Breast epithelium (tissue), 4 donors: Measurements from ENCODE around the gene GLIPR1. TPM values are rescaled to one million over a fixed set of nuclear protein-coding genes. Genes with fewer than 3 reads are reported as not detected.

Experiments used
- DNase-seq, 2 donors: peaks; one replicate each; pipeline ENCODE4 v3.0.0-alpha.2; 2019; ENCODE audit warnings: low spot score in 2 of 2
- H3K27ac ChIP-seq, 2 donors: fragments of 200-600 bp; sonication (generic) in 1 of 2; one replicate each; pipeline ENCODE4 v1.5.1; 2016 to 2019; ENCODE audit warnings: mild to moderate bottlenecking in 1 of 2
- H3K27me3 ChIP-seq, 2 donors: fragments of 200-600 bp; sonication (generic) in 1 of 2; one replicate each; pipeline versions ENCODE4 v1.5.1 to v1.6.0; 2017 to 2019; ENCODE audit warnings: control low read depth in 1 of 2, mild to moderate bottlenecking in 1 of 2
- H3K36me3 ChIP-seq: fragments of 200-600 bp; one replicate; pipeline ENCODE4 v1.5.1; 2019
- H3K4me1 ChIP-seq, 2 donors: fragments of 200-600 bp; sonication (generic); one replicate each; pipeline ENCODE4 v1.5.1; 2016 to 2019; ENCODE audit warnings: control low read depth in 1 of 2
- H3K4me3 ChIP-seq, 3 donors: fragments of 200-600 bp; sonication (generic); 1 replicate in 2 of 3; 2 replicates in 1 of 3; pipeline ENCODE4 v1.5.1; 2016 to 2019; ENCODE audit warnings: mild to moderate bottlenecking in 3 of 3, moderate library complexity in 2 of 3
- H3K9me3 ChIP-seq, 2 donors: fragments of 200-600 bp; sonication (generic) in 1 of 2; one replicate each; pipeline ENCODE4 v1.5.1; 2016 to 2019; ENCODE audit warnings: control low read depth in 1 of 2
- POLR2A ChIP-seq: fragments of 450-650 bp; IDR thresholded peaks from one replicate; pipeline ENCODE4 v1.6.1; 2016; ENCODE audit warnings: antibody characterized with exemption, mild to moderate bottlenecking, moderate library complexity
- POLR2AphosphoS5 ChIP-seq, 3 donors: sonication (generic); formaldehyde crosslinking; IDR thresholded peaks; one replicate each; pipeline ENCODE4 v1.6.1; 2017; ENCODE audit warnings: antibody characterized with exemption in 3 of 3
- intact Hi-C: fragments of 100-400 bp; cut with DNase I; formaldehyde crosslinking; loops from one replicate; pipeline ENCODE4 v1.15.1; 2023; ENCODE audit warnings: low total_unique reads
- total RNA-seq, 3 donors: library from RNA; depleted of rRNA; stranded (reverse); fragments of >200 nt; gene quantifications; one replicate each; pipeline ENCODE4 v1.1.0, GENCODE V29; 2016
- TF ChIP-seq, protein P1 (sequence below), 3 donors: fragments of 450-650 bp; IDR thresholded peaks; one replicate each; pipeline ENCODE4 v1.5.1; 2016 to 2017; ENCODE audit warnings: antibody characterized with exemption in 3 of 3, mild to moderate bottlenecking in 3 of 3, moderate library complexity in 3 of 3

Gene GLIPR1
- total RNA-seq, 3 donors from 2014 or later: 12.1 to 23.0 (median 17.0) TPM

GRCh38 chr12:75459755-75460154 is 20.8 kb upstream of the GLIPR1 start:
- TF ChIP-seq, protein P1, sequence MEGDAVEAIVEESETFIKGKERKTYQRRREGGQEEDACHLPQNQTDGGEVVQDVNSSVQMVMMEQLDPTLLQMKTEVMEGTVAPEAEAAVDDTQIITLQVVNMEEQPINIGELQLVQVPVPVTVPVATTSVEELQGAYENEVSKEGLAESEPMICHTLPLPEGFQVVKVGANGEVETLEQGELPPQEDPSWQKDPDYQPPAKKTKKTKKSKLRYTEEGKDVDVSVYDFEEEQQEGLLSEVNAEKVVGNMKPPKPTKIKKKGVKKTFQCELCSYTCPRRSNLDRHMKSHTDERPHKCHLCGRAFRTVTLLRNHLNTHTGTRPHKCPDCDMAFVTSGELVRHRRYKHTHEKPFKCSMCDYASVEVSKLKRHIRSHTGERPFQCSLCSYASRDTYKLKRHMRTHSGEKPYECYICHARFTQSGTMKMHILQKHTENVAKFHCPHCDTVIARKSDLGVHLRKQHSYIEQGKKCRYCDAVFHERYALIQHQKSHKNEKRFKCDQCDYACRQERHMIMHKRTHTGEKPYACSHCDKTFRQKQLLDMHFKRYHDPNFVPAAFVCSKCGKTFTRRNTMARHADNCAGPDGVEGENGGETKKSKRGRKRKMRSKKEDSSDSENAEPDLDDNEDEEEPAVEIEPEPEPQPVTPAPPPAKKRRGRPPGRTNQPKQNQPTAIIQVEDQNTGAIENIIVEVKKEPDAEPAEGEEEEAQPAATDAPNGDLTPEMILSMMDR (IDR thresholded peaks at IDR 0.05): no peak
- TF ChIP-seq POLR2A (no peak), POLR2AphosphoS5 (IDR thresholded peaks at IDR 0.05) (no peak)
- intact Hi-C loops: no loop called here
- no peak for DNase-seq
- Histone ChIP-seq H3K4me1 (no peaks in the 10 kb centered on the region), H3K27ac (no peak overlapping the region), H3K27me3 (no peaks in the 10 kb centered on the region), H3K9me3 (peaks cover 0 to 23% of the 10 kb centered on the region in 2 donors), H3K36me3 (no peaks in the 10 kb centered on the region), H3K4me3 (no peak overlapping the region)

GRCh38 chr12:75460204-75460603 is 20.4 kb upstream of the GLIPR1 start:
- intact Hi-C loops: no loop called here

GRCh38 chr12:75471902-75472890 is 8.4 kb upstream of the GLIPR1 start:
- DNase-seq: no peak
- intact Hi-C loops: no loop called here
- TF ChIP-seq POLR2A: no peak
- TF ChIP-seq, protein P1 (IDR thresholded peaks at IDR 0.05): no peak
- no peak for TF ChIP-seq POLR2AphosphoS5 (IDR thresholded peaks at IDR 0.05)
- no peaks in the 10 kb centered on the region for H3K27me3 ChIP-seq
- no peaks in the 10 kb centered on the region for H3K36me3 ChIP-seq
- no peaks in the 10 kb centered on the region for H3K4me1 ChIP-seq
- no peak overlapping the region for H3K27ac ChIP-seq
- H3K4me3 ChIP-seq: no peak overlapping the region
- no peaks in the 10 kb centered on the region for H3K9me3 ChIP-seq

More at GRCh38 chr12:75460204-75460603, 20.4 kb upstream of the GLIPR1 start:
- Histone ChIP-seq H3K36me3 (no peaks in the 10 kb centered on the region), H3K27ac (no peak overlapping the region), H3K4me1 (no peaks in the 10 kb centered on the region), H3K27me3 (no peaks in the 10 kb centered on the region), H3K4me3 (no peak overlapping the region), H3K9me3 (peaks cover 0 to 23% of the 10 kb centered on the region in 2 donors)
- DNase-seq: no peak
- TF ChIP-seq POLR2A (no peak), POLR2AphosphoS5 (IDR thresholded peaks at IDR 0.05) (no peak)
- TF ChIP-seq, protein P1 (IDR thresholded peaks at IDR 0.05): no peak

DNA sequence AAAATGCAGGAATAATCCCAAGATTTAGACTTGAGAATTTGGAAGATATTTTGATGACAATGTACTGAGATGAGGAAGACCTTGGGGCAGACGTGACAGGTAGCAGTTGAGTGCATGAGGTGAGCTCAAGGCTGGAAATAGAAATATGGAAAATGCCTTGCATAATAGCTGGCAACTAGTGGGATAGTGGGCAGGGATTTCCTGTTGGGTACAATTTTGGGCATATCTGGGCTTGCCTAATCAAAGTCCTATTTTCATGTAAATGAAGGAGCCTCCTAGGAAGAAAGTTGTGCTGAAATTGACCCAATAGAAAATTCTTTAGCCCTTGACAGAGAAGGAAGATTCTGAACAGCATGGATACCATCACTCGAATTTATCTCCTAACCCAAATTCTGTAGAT is 6.4 kb upstream of the GLIPR1 start:
- Histone ChIP-seq H3K27ac (peak overlapping the region in 1 of 2 donors; percentile 2), H3K36me3 (no peaks in the 10 kb centered on the region), H3K4me3 (no peak overlapping the region), H3K4me1 (no peaks in the 10 kb centered on the region), H3K27me3 (no peaks in the 10 kb centered on the region), H3K9me3 (no peaks in the 10 kb centered on the region)
- TF ChIP-seq, protein P1 (IDR thresholded peaks at IDR 0.05): no peak
- TF ChIP-seq POLR2A (no peak), POLR2AphosphoS5 (IDR thresholded peaks at IDR 0.05) (no peak)
- peak in 1 of 2 donors; percentile 28 for DNase-seq
- intact Hi-C loops: no loop called here

GRCh38 chr12:75476071-75476470 is 4.5 kb upstream of the GLIPR1 start:
- Histone ChIP-seq H3K4me1 (no peaks in the 10 kb centered on the region), H3K9me3 (no peaks in the 10 kb centered on the region), H3K4me3 (no peak overlapping the region), H3K36me3 (no peaks in the 10 kb centered on the region), H3K27ac (no peak overlapping the region), H3K27me3 (no peaks in the 10 kb centered on the region)
- intact Hi-C loops: no loop called here
- TF ChIP-seq, protein P1 (IDR thresholded peaks at IDR 0.05): no peak
- TF ChIP-seq POLR2A: no peak
- no peak for TF ChIP-seq POLR2AphosphoS5 (IDR thresholded peaks at IDR 0.05)
- DNase-seq: no peak
